HG02798 (cell line): ENCODE measurements around the gene LLGL2.

ENCODE experiments used
- ATAC-seq: cut with Tn5 transposase; IDR thresholded peaks from one replicate; pipeline ENCODE4 v1.9.1; 2021; ENCODE audit warnings: mild to moderate bottlenecking; ENCODE audit not compliant: unreplicated experiment, poor library complexity

LLGL2 gene

GRCh38 chr17:75491680-75492079 is 33.8 kb upstream of the LLGL2 start:
- ATAC-seq: no peak

- no peak for ATAC-seq
Measured at GRCh38 chr17:75492555-75493168, 32.8 kb upstream of the LLGL2 start.

- no peak for ATAC-seq
Measured at GRCh38 chr17:75493476-75494129, 31.9 kb upstream of the LLGL2 start.

GRCh38 chr17:75494326-75494877 is 31.1 kb upstream of the LLGL2 start:
- no peak for ATAC-seq

- no peak for ATAC-seq
Measured at GRCh38 chr17:75496005-75496404, 29.5 kb upstream of the LLGL2 start.

GRCh38 chr17:75498039-75498725 is 27.3 kb upstream of the LLGL2 start:
- ATAC-seq: no peak

- no peak for ATAC-seq
Measured at GRCh38 chr17:75498726-75499213, 26.7 kb upstream of the LLGL2 start.

- no peak for ATAC-seq
Measured at GRCh38 chr17:75499313-75500022, 26.0 kb upstream of the LLGL2 start.

- ATAC-seq: no peak
Measured at GRCh38 chr17:75500419-75501216, 24.9 kb upstream of the LLGL2 start.

- ATAC-seq: no peak
Measured at GRCh38 chr17:75501378-75502071, 24.0 kb upstream of the LLGL2 start.

GRCh38 chr17:75502072-75502720 is 23.3 kb upstream of the LLGL2 start:
- no peak for ATAC-seq

- no peak for ATAC-seq
Measured at GRCh38 chr17:75502721-75503329, 22.7 kb upstream of the LLGL2 start.

GRCh38 chr17:75503337-75503950 is 22.1 kb upstream of the LLGL2 start:
- ATAC-seq: no peak

GRCh38 chr17:75503976-75504346 is 21.5 kb upstream of the LLGL2 start:
- ATAC-seq: no peak

GRCh38 chr17:75504347-75505151 is 20.9 kb upstream of the LLGL2 start:
- ATAC-seq: no peak

- no peak for ATAC-seq
Measured at GRCh38 chr17:75505152-75505409, 20.4 kb upstream of the LLGL2 start.

GRCh38 chr17:75505640-75506039 is 19.9 kb upstream of the LLGL2 start:
- no peak for ATAC-seq
